GM12878 (cell line): Measurements from ENCODE around the gene NIPA2.

Experiments used
- CREM ChIP-seq: IDR thresholded peaks from 2 replicates; pipeline ENCODE4 v1.6.1; 2014; ENCODE audit warnings: antibody characterized with exemption, low read depth
- EP300 ChIP-seq, 2 experiments: fragments of 150-350 bp in 1 of 2; IDR thresholded peaks; 2 replicates each; pipeline ENCODE4 v1.6.1; 2011 to 2012; ENCODE audit warnings: low read depth in 2 of 2, low read length in 2 of 2, borderline replicate concordance in 1 of 2, improper control_type of control experiment in 1 of 2, inconsistent platforms in 1 of 2; ENCODE audit not compliant: control insufficient read depth in 1 of 2
- GABPA ChIP-seq: IDR thresholded peaks from 2 replicates; pipeline ENCODE4 v1.6.1; 2014; ENCODE audit warnings: antibody characterized with exemption, low read depth, mild to moderate bottlenecking, inconsistent platforms
- NFYA ChIP-seq: IDR thresholded peaks from 2 replicates; pipeline ENCODE4 v1.6.1; 2011; ENCODE audit warnings: low read depth, mild to moderate bottlenecking, low read length, improper control_type of control experiment, borderline replicate concordance
- POLR2A ChIP-seq: IDR thresholded peaks from 2 replicates; pipeline ENCODE4 v1.6.1; 2011; ENCODE audit warnings: low read depth, mild to moderate bottlenecking, low read length
- RFX5 ChIP-seq: IDR thresholded peaks from 2 replicates; pipeline ENCODE4 v1.6.1; 2011; ENCODE audit warnings: low read depth, low read length, improper control_type of control experiment
- SMC3 ChIP-seq: IDR thresholded peaks from 2 replicates; pipeline ENCODE4 v1.6.1; 2011; ENCODE audit warnings: low read length, improper control_type of control experiment, borderline replicate concordance
- ZNF592 ChIP-seq: fragments of 450-650 bp; IDR thresholded peaks from 2 replicates; pipeline ENCODE4 v1.6.1; 2017; ENCODE audit warnings: mild to moderate bottlenecking, moderate library complexity

GRCh38 chr15:22881739-22882440, 43.4 kb downstream of the NIPA2 start:
- TF ChIP-seq ZNF592 (no peak), GABPA (no peak), RFX5 (no peak), CREM (no peak), SMC3 (no peak), POLR2A (no peak), NFYA (no peak), EP300 (IDR thresholded peaks at IDR 0.05; ENCODE audit: borderline replicate concordance in 1 of 2, control insufficient read depth in 1 of 2, low read depth in 2 of 2, low read length in 2 of 2) (no peak)
